GM19240 (cell line): ENCODE data around the gene CRY1.

Experiments used
- DNase-seq: peaks from one replicate; pipeline ENCODE4 v3.0.0; 2011; ENCODE audit warnings: low spot score; ENCODE audit not compliant: insufficient read length

Gene CRY1

DNA sequence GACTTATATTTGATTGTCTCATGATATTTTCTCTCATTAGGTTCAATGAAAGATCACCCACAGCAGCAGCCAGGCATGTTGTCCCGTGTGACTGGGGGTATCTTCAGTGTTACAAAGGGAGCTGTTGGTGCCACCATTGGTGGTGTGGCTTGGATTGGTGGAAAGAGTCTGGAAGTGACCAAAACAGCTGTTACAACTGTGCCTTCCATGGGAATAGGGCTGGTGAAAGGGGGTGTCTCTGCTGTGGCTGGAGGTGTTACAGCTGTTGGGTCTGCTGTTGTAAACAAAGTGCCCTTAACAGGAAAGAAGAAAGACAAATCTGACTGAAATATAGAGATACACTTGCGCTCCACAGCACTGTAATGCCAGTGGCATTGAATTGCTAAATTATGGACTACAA is 122.3 kb downstream of the CRY1 start:
- DNase-seq, result no peak

DNA sequence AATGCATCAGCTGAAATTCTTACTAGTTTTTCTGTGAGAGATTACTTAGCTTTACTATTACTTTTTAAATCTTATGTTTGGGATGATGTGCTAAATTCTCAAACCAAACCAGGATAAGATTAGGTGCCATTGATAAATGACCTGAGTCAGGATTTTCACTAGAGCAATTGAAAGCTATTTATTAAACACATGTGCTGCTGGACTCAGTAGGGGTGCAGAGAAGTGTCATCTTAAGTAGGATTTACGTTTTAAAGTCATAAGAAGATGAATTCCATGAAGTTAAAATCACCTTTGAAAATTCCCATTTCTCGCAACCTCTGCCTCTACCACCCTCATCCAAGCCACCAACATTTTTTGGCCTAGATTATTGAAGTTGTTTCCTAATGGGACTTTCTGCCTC is 128.8 kb downstream of the CRY1 start:
- DNase-seq, result no peak

DNA sequence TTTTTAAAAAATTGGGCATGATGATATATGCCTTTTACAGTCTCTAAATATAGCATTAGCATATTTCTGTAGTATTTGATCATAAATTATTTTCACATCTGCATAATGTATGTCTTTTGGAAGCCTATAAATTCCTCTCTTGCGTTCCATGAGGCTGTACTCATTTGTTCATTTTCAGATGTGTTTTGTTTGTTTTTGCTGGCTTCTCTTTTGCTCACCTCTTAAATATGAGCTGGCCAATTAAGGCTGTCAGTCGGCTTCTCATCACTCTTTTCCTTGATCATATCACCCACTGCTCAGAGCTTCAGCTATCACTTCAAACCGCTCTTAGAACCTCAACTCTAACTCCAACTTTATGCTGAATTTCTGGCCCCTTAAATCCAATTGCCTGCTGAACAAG is 131.1 kb downstream of the CRY1 start:
- DNase-seq, result no peak

DNA sequence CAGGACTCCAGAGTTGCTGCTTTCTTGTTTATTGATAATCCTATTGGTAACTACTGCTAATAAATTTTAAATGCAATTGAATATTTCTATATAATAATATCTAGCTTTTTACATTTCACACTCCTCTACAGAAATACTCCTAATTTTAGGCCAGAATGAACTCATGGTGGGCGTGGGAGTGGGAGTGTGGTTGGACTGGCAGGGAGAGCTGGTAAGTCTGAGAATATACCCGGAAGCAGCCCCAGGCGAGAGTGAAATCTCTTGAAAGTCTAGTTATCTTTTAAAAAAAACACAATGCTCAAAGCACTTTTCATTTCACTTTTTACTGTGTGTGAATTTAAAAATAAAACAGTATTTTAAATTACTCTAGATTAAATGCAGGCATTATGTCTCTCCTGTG is 132.9 kb downstream of the CRY1 start:
- no peak for DNase-seq

DNA sequence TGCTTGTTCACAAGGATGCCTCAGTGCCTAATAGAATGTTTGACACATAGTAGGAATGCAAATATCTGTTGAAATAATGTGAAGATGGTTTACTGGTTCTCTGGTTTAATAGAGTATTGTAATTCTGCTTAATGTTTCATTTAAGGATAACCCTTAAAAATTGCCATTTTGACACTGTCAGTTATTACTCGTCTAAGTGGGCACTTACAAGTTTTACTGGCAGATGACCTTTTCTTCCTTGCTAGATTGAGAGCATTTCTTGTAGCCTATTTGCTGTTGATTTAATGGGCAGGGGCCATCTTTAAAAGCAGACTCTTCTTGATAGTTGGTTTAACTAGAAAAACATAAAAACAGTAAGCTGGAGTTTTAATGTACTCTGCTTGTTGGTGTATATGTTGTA is 135.8 kb downstream of the CRY1 start:
- DNase-seq, result no peak

DNA sequence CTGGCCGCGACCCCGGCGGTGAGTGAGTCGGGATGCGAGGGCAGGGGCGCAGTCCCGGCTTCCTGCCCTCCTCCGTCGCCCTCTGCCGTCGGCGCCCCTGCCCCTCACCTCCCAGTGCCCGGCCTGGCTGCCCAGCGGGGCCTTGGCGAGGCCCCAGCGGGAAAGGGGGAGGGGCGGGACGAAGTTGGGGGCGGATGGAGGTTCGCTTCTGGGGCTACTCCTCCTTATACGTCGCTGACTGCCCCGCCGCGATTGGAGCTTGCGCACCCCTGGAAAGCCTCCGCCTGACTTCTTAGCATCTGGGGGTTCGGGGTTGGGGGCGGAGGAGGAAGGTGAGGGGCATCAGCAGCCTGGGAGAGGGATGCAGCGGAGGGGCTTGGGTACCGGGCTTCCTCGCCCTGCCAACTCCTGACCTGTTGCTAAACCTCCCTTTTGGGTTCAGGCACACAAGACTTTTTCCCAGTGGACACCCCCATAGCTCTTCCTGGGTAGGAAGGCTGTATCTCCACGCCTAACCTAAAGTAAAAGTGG is 137.2 kb downstream of the CRY1 start:
- DNase-seq, result peak; percentile 17

DNA sequence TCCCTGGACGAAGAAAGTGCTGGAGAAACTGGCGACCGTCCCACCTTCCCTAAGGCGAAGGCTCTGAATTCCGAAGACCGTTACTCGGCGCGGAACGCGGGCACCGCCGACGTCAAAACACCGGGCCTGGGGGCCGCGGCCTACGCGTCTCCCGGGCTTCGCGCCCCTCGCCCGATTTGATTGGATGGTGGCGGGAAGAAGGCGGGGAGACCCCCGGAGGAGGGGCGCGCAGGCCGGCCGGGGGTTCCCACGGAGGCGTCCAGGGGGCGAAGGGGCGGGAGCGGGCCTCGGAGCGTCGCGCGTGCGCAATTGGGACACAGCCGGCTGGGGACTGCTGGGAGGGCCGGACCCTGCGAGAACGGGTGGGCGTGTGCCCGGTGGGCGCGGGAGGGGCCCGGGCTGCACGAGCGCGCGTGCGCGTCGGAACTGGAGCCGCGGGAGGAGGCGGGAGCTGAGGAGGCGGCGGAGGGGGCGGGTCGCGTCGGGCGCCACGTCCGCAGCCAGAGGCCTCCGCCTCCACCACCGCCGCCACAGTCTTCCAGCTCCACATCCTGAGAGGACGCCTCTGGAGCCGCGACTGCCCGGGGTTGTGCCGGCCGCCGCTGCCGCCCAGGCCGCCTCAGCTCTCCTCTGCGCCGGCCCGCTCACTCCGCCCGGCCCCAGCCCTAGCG is 137.8 kb downstream of the CRY1 start, which contains the start of gene TMEM263:
Gene TMEM263, plus strand, starts transcription at position 531 of the 671 bp plus-strand sequence. CDS start 11,210 bp downstream, outside the sequence.
- peak; percentile 73 for DNase-seq

DNA sequence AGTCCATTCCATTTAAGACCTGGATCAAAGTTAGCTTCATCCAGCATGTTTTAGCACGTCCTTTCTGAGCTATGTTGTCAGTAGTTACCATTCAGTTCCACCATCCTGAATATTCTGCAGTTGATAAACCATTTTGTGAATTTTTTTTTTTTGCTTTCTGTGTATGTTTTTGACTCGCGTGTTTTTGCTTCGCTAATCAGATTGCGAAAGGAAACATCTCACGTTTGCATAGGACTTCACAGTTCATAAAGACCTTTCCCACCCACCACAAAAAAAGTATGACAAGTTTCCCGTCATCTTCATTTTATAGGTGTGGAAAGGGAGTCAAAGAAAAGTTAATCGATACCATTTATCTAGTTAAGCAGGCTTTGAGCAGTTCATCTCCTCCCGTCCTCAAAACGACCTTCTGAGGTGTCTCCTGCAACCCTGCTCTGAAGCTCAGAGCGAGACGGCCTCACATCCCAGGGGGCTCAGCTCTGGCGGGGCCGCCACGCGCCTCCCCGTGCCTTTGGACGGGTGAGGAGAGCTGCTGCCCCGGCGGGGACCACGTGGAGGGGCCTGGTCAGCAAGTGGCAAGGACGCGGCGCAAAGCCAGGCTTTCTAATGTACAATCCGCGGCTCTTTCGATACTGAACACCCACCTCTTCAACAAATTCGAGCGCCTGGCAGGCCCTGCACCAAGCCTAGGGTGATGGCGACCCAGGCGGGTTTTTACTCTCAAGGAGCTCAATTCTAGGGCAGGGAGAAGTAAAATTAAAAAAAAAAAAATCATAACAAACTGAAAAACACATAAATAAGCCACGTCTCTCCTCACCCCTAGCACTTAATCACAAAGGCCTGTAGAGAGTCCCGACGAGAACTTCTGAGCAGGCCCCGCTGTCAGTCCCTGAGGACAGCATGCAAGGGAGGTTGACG is 138.6 kb downstream of the CRY1 start:
- no peak for DNase-seq

DNA sequence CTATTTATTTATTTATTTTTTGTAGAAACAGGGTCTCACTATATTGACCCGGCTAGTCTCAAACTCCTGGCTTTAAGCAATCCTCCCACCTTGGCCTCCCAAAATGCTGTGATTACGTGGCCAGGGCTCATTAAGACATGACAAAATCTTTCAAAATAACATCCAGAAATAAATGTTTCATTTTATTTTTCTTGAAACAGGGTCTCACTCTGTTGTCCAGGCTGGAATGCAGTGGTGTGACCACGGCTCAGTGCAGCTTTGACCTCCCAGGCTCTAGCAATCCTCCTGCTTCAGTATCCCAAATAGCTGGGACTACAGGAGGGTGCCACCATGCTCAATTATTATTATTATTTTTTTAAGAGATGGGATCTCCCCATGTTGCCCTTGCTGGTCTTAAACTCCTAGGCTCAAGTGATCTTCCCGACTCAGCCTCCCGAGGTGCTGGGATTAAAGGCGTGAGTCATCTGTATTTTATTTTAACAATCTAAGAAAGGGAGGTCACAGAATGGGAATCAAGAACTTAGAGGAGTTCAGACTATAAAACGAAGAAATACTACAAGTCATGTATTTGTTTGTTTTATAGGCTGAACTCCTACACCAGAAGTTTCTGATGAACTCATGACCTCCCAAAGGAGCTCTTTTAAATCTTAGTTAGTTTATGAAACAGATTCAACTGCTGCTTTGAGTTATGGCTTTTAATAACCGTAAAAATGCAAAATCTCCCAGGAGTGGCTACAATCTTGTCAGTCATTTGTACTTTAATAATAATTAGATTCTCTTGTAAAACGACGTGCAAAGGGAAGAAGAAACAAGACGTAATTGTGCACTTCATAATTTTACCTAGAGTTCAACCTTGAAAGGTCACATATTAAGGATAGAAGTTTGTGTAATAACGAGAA is 139.7 kb downstream of the CRY1 start:
- DNase-seq, result no peak

DNA sequence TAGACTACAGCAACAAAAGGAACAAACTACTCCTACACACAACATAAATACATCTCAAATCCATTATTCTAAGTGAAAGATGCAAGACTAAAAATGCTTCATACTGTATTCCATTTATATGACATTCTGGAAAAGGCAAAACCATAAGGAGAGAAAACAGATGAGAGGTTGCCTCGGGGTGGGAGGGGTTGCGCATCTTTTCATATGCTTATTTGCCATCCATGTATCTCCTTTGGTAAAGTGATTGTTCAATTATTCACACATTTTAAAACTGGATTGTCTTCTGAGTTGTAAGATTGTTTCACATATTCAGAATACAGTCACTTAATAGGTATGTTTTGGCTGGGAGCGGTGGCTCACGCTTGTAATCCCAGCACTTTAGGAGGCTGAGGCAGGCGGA is 142.8 kb downstream of the CRY1 start:
- no peak for DNase-seq

DNA sequence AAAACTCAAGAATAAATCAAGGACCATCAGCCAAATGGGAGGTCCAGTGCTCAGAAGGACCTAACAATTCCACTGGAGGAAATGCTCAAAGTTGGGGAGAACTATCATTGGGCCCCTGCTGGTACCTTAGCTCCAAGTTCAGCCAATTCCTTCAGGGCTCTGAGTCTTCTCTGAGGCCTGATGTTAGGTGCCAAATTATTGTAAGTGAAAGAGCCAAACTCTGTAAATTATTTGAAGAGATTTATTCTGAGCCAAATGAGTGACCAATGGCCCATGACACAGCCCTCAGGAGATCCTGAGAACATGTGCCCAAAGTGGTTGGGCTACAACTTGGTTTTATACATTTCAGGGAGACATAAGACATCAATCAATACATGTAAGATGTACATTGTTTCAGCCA is 145.9 kb downstream of the CRY1 start:
- DNase-seq, result no peak

DNA sequence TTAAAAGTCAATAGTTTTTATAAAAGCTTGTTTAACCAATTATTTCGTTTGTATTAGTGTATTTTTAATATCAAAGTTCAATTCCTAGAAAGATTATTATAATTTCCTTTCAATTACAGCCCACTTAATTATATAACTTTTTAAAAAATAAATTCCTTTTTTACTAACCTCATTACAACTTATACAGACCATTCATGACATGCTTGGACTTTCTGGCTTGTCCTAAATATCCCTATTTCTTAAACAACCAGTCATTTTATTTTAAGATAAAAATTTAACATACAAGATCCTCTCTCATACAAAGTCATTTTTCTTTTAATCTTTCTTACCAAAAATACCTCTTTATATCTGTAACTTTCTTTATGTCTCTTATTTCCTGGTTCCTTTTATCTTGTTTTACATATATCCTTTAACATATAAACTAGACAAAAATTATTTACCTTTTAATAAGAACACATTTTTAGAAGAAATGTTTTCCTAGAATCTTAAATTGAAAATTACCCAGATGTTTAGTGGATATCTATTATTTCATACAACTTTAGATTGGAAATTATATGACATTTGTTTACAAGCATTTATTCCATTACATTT is 148.0 kb downstream of the CRY1 start:
- DNase-seq, result no peak

DNA sequence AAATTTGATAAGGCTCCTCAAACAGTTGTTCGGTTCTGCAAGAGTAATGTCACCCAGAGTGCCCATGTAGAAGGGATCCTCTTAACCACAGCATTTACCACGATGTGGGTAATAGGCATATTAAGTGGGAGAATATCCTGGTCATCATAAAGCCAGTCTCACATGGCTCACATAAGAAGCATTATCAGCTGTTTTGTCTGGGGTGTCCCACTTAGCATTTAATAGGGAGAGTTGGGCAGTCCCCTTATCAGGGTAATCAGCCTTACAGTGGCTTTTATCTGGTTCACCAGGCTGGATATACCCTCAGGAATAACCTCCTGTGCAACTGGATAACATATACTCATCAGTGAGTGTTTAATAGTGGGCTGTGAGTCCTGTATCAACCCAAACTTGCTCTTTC is 150.6 kb downstream of the CRY1 start:
- no peak for DNase-seq

DNA sequence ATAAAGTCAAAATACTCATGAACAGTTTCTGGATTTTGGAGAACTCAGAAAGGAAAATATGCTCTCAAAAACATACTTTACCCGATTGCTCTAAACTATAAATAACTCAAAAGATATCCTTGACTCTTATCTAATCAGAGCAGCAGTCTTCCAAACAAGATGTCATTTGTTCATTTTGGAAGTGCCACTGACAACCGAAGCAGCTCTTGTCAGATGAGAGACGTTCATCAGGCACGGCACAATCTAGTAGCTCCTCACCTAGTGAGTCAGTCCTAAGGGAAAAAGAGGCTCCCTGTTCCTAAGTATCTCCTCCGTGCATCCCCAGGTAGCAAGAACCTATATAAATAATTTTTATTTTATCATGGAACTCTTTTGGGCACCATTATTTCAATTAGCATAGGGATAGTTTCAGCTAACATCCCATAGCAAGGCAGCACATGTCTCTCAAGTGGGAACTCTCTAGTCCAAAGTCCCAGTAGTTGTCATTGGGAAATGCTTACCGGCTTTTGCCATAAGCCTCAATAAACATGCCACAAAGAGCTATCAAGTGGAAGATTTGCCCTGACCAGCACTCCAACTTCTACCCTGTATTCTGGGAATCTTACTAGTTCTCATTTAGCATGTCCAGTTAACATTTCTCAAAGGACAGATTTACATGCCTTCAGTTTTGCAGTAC is 151.7 kb downstream of the CRY1 start:
- no peak for DNase-seq
